ENCODE data around the gene METRNL.
"Not testable (repeated sequence)": the region's sequence is repeated elsewhere in the genome, so short reads cannot be mapped to it uniquely, and the experiment has no call there.

Gene METRNL

DNA sequence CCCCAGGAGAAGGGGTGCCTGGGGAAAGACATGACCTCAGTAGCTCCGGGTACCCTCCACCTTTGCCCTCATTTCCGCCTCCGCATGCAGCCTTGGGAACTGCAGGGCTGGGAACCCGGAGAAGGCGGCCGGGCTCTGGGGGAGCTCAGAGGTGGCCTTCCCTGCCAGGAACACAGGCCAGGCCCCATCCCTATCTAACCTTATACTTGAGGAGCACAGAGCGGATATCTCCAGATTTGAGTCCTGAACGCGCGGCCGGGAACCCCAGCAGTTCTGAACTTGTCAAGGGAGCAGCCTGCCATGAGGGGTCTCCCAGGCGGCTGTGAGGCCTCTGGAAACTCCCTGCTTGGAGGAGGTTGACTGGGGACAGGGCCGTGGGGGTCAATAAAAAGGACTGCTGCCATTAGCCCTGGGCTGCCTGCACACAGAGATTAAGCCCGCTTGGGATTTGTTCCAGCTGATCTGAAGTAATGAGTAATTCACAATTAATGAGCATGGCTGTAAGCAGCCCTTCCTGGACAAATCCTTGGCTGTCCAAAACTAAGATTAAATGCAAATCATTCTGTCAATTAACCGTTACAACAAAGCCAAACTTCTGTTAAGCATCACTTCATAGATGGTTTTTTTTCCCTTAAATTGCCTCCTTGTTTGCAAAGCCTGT is 26.3 kb upstream of the METRNL start:
- no peak for DNase-seq

DNA sequence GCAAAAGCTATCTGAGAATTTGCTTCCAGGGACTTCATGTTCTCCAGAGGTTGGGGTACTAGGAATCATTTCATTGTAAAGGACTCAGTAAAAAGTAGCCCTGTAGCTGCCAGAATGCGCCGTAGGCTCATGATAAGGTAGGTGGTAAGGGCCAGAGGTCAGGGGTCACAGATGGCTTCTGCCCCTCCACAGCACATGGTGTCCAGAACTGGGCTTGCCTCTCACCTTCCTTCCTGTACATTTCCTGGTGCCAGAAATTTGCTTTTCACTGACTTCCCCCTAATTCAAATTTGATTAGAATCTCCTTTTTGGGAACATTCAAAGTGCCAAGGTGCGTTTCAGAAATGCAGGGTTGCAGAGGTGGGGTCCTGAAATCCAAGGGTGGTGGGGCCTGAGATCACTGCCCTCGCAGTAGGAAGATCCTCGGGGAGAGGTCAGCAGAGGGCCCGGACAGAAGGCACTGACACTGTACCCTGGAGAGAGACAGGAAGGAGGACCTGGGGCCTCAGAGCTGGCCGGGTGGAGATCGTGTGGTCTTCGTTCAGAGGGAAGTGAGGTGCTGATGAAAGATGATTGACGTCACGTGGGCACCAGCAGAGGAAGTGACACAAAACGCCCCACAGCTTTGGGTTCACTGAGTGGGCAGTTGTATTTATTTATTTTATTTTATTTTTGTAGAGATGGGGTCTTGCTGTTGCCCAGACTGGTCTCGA is 25.5 kb upstream of the METRNL start:
- DNase-seq: no peak

DNA sequence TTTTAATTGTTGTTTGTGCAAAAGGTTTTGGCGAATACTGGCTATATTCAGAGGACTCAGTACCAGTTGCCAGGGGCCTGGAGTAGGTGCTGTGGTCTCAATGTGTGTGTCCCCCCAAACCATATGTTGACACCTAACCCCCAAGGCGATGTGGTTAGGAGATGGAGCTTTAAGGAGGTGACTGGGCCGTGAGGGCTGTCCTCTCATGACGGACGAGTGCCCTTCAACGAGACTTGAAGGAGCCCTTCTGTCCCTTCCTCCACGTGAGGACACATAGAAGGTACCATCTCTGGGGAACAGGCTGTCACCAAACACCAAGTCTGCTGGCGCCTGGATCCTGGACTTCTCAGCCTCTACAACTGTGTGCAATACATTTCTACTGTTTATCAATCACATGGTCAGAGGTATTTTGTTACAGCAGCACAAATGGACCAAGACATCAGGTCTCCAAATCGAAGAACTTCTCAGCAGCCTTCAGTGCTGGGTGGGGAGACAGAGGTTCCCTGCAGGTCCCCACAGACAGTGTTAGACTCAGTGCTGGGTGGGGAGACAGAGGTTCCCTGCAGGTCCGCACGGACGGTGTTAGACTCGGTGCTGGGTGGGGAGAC is 24.8 kb upstream of the METRNL start:
- no peak for DNase-seq

DNA sequence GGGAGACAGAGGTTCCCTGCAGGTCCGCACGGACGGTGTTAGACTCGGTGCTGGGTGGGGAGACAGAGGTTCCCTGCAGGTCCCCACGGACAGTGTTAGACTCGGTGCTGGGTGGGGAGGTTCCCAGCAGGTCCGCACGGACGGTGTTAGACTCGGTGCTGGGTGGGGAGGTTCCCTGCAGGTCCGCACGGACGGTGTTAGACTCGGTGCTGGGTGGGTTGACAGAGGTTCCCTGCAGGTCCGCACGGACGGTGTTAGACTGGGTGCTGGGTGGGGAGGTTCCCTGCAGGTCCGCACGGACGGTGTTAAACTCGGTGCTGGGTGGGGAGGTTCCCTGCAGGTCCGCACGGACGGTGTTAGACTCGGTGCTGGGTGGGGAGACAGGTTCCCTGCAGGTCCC is 24.2 kb upstream of the METRNL start:
- not testable (repeated sequence) for DNase-seq

DNA sequence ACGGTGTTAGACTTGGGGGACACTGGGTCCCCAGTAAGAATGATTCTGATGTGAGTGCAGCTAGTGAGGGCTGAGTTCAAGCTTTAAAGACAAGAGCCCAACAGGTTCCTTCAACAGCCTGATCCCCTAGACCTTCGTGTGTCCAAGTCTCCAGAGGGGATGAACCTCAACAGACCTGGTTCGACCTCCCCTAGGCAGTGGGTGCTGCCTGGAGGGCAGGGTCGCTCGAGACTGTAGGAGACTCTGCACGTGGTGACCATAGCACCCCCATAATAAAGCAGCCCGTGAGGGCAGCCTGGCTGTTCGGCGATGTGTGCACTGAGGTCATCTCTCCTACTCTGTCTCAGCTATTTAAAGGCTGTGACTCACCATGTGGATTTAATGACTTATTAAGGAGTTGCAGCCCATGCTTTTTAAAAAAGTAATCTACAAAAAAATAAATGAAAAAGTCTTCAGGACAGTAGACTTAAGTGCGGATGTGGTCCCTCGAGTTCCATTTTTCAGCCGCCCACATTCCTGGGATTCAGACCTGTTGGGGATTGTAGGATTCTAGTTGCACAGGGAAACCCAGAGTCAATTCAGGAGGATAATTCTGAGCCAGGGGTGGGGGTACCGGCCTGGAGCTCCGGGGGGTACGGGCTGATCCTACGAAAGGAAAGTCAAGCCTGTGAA is 23.4 kb upstream of the METRNL start:
- DNase-seq: no peak

DNA sequence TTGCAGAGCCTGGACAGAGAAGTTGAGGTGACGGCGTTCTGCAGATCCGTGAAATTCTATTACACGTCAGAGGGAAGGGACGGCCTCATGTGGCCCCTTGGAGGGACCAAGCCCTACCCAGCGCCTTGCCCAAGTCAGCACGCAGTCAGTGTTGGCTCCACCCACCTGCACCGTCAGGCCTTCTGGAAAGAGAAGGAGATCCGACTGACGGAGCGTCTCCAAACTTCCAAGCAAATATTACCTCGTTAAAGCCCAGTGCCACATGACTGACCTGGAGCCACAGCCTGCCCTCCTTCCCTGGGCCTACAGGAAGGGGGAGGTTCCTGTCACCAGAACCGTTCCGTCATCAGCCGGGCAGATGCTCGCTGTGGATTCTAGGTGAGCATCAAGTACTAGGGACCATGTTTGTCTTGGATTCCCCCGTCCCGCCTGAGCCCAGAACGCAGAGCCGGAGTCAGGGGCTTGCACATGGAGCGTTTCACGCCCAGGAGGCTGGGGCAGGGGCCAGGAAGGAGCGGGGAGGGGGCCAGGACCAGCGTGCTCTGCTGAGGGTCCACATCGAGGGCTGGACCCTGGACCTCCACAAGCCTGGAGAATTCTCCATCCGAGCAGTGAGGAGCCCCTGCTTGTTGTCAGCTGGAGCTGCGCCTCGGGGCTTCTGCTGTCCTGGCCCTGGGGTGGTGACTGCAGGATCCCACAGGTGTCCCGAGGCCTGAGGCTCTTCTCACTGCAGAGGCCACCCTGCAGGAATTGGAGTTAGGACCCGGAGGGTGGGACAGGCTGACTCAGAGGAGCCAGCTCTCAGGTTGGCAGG is 22.6 kb upstream of the METRNL start:
- DNase-seq: no peak

DNA sequence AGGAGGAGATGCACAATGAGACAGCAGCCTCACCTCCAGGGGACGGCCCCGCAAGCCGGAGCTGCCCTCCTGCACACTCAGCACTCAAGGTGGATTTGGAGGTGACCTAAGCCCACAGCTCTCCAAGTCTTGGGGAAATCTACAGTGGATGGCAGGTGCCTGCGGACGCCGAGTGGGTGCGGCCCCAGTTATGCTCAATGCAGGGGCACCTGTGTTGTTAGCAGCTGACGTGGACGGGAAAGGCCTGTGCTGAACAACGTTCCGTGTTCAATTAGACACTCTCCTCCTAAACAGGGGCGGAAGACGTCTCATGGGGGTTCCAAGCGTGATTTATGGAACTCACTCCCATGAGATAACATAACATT is 22.0 kb upstream of the METRNL start:
- DNase-seq: no peak

DNA sequence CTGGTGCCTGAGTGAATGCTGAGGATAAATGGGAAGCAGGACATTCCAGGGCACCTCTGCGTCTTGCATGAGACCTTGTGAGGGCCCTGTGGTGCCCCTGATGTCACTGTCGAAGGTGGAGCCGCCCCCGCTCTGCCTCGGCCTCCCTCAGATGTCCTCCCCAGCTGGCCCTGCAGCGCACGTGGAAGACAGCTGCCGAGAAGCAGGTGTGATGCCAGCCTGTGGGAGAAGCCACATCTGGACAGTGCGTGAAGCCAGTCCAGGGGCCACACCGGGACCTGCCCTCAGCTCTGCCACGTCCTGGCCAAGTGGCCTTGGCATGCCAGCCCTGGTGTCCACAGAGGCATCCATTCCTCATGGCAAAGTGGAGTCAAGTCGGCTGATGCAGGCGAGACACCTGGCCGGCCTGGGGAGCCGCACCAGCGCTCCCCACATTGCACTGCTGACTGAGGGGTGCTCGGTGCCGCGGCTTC is 21.6 kb upstream of the METRNL start:
- no peak for DNase-seq

DNA sequence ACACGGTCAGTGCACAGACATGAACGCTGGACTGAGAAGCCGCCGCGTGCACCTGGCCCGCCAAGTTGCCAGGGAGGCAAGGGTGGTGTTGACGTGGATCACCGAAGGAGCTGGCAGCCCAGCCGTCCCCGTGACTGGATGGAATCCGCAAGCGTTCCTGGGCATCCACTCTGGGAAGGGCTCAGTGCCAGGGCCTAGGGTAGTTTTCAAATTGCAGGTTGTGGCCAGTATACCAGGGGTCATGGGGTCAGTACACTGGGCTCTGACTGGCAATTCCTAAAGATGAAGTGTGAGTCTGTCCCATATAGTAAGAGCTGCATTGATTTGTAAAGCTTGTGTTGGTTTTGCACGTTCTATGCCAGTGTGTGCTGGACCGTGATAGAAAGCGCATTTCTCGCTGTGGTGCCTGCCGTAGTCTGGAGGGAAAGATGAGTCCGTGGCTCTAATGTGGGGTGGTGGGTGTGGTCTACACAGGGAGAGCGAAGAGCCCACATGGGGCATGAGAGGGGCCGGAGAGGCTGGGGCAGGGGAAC is 21.1 kb upstream of the METRNL start:
- DNase-seq: no peak

DNA sequence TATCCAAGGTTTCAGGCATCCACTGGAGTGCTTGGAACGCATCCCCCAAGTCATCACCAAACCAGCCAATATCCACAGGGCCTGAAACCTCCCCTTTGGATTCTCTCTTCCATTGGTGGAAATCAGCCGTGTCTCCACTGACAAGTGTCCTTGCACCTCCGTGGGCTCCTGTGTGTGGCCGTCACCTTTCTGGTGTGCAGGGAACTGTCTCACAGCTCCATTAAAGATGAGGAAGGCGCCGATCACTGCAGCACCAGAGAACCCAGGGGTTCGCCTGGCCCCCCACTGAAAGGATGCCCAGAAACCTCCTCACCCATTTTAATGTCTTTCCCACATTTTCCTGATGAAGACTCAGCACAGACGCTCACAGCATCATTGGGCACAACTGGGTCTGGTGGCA is 17.8 kb upstream of the METRNL start:
- DNase-seq: no peak

DNA sequence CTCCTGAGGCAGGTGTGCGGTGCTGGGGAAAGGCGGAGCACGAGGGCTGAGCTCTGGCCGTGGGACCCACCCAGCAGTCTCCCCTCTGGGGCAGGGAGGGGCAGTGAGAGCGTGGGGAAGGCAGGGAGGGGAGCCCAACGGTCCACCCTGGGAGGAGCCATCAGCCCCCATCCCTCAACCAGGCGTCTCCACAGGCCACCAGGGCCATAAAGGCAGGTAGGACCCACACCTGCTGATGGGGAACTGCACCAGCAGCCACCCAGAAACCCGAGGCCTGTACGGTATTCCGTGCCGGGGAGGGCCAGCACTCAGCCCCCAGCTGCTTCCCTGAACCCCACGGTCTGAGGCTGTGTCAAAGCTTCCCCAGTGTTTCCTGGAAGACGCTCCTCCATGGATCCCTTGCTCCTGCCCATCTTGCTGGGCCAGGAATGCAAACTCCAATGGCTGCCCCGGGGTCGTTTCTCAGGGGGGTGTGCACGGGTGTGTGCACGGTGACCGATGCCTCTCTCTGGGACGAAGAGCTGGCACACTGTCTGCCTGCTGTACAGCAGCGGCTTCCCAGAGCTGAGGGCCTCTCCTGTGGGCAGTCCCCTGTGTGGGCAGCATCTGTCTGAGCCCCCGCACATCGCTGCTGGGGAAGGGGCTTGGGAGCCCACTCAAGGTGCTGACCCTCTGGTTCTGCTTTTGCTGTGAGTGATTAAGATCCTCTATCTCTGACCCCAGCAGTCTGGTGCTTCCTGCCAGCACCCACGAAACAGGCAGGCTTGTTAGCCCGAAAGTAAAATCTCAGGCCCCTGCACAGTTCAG is 17.2 kb upstream of the METRNL start:
- DNase-seq: no peak

DNA sequence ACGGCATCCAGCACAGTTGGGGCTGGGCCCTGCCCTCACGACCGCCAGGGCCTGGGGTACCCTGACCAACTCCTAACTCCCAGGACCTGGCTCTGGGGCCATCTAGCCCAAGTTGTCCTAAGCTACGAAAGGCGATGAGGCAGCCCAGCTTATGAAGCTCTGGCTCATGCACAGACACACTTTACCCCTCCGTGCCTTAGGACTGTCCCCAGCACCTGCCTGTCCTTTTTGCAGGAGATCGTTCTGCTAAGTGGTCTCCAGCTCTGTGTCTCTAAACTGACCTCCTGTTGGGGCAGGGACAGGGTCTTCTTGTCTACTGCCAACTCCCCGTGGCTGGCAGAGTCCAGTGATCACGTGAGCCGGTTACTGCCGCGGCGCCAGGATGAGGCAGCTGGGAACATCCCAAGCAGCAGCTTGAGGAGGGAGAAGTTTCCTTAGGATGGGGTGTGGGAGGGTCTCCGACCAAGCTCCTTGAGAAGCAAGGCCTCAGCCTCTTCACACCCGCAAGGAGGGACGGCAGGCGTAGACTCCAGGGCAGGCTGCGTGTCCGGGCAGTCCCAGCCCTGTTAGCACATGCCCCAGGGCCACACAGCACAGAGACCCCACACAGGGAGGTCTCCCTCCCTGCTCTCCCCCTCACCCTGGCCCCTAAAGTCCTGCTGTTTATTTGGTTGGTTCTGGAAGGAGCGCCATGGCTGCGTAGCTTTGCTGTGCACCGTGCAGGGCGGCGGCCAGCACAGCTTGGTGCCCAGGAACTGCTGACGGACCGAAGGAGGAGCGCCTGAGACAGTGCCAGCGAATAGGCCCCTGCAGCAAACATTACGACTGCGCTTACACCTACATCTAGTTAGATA is 16.4 kb upstream of the METRNL start:
- DNase-seq: no peak

DNA sequence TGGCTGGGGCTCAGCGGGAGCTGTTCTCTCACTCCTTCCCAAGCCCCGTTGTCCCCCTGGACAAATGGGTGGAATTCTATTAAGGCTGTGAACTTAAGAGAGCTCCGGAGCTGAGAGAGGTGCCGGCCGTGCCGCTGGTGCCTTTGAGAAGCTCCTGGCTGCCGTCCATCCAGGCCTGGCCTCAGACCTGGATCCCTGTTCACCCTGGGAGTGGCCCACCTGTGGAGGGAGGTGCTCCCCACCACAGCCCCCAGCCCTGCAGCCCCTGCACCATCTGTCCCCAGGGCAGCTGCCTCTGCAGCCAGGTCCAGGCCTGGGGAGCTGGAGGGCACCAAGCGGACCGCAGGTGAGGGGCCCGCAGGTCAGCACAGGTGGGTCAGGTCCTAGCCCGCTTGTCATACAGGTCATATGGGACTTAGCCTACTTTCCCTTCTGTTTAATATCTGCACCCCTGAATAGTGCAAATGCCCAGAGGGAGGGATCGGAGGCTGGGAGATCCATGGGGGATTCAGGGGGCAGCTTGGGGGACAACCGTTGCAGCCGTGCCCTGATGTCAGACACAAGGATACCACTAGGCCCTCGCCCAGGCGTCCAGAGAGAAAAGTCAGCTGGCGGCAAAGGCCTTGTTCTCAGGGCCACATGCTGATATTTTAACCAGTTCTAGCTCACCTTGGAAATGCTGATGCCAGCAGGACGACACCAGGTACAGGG is 15.2 kb upstream of the METRNL start:
- no peak for DNase-seq

DNA sequence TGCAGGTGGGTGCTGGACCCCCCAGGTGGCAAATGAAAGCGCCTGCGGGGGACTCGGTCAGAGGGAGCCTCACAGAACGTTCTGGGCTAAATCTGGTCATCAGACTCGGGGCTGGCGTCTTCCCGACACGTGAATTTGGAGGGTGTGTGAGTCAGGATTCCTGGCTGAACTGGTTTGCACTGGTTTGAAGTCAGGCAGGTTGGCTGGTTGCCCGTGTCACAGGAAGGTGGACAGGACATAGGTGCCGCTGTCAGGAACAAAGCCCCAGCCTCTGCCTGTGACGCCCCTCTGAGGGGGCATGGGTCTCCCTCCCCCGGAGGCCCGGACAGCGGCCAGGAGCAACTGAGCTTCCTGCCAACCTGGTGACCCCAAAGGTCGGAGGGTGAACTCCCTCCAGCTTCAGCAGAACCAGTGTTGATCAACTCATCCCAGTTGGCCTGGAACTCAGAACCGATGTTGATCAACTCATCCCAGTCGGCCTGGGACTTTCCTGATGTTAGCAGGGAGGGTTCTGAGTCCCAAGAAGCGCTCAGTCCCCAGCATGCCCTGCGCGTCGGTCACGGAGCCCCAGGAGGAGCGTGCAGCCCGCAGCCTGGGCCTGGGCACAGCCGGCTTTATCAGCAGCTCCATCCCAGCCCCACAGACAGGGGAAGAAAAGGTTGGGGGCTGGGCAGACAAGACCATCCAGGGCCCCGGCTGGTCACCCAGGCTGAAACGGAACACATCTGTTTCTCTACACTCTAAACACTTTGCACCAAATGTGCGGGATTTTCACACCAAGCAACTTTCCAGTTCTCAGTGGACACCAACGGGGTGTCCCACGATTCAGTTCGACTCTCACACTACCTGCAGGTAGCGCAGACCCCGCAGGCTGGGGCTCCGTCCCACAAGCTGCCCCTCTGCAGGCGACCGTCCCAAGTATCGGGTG is 14.4 kb upstream of the METRNL start:
- no peak for DNase-seq

DNA sequence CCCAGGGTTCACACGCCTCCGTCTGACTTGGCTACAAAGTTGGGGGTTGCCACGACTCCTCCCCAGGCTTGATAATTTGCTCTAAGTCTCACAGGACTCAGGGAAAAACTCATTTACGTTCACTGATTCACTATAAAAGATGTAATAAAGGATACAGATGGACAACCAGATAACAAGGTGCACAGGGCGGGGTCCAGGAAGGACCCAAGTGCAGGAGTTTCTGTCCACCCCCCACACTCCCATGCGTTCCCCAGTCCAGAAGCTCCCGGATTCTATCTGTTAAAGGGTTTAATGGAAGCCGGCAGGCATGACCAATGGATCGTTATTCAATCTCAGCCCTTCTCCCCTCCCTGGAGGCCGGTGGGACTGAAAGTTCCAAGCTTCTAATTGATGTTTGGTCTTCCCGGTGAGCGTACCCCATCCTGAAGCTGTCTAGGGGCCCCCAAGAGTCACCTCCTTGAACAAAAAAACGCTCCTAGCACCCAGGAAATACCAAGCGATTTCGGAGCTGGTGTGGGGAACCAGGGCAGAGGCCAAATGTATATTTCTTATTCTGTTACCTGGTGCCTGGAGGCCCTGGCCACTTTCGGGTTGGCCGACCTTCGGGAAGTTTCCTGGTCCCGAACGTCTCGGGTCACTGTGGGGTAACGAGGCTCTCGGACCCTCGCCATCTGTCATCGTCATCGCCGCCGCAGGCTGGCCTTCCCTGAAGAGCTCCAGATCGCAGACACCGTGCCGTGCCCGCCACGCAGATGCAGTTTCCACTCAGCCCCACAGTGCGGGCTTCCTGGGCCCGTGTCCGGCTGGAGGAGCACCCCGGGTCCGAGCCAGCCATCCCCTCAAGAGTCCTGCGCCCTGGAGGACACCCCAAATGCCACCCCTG is 13.5 kb upstream of the METRNL start:
- no peak for DNase-seq

DNA sequence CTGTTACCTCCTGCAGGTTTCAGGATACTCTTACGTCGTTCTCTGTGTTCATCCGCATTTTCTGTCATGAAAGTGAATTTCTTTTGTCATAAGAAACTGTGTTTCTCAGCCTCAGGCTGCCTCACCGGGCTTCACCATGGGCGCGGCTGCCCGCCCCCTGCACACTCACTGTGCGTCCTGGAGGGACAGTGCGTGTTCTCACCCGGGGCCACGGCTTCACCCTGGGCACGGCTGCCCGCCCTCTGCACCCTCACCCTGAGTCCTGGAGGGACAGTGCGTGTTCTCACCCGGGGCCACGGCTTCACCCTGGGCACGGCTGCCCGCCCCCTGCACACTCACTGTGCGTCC is 12.9 kb upstream of the METRNL start:
- not testable (repeated sequence) for DNase-seq

DNA sequence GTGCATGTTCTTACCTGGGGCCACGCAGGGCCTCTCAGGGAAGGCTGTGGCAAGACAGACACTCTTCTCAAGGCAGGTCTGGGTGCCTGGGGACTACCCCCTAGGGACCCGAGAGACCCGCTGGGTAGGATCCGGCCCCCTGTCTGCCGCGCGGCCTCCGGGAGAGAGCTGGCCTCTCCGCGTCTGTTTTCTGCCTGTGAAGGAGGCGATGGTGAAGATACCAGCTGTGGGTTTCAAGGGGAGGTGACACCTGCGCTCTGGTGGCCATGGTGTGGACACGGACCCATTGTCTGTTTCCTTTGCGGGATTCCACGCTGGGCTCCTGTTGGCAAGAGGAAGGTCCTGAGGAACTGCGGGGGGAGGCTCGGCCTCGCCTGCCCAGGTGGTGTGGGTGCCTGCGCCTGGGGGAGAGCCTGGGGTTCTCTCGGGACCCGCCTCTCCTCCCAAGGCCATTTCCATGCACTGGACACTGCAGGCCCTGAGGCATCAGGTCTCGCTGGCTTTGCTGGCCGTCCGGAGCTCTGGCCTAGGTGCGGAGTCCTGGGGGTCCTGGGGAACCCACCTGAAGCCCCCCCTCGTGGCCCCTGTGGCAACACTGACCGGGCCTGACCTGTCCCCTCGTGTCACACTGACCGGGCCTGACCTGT is 12.2 kb upstream of the METRNL start:
- no peak for DNase-seq

Data from NCI-H226 (cell line).